Stomach (tissue), 4 donors: ENCODE data around the gene USP11.

ENCODE experiments used
- CTCF ChIP-seq, 7 experiments: fragments of 450-650 bp in 4 of 7; fragments of 200-600 bp in 3 of 7; sonication (generic) in 3 of 7; IDR thresholded peaks; one replicate each; pipeline ENCODE4 v1.5.1; 2016 to 2019; ENCODE audit warnings: antibody characterized with exemption in 7 of 7, control low read depth in 2 of 7, mild to moderate bottlenecking in 1 of 7
- POLR2AphosphoS5 ChIP-seq, 3 donors: sonication (generic); formaldehyde crosslinking; IDR thresholded peaks; one replicate each; pipeline ENCODE4 v1.6.1; 2016; ENCODE audit warnings: antibody characterized with exemption in 3 of 3

GRCh38 chrX:47233333-47234113 lies 714 bp downstream of the USP11 start:
- TF ChIP-seq CTCF (IDR thresholded peaks at IDR 0.05) (no peak), POLR2AphosphoS5 (IDR thresholded peaks at IDR 0.05) (peak in 2 of 3 donors; percentile 36 to 50)
